ENCODE results near the gene HMGCL. TPM values are rescaled to one million over a fixed set of nuclear protein-coding genes. Genes with fewer than 3 reads are reported as not detected.

Gene HMGCL
- total RNA-seq, 1 donor from 2014 or later: 33.7 TPM

DNA sequence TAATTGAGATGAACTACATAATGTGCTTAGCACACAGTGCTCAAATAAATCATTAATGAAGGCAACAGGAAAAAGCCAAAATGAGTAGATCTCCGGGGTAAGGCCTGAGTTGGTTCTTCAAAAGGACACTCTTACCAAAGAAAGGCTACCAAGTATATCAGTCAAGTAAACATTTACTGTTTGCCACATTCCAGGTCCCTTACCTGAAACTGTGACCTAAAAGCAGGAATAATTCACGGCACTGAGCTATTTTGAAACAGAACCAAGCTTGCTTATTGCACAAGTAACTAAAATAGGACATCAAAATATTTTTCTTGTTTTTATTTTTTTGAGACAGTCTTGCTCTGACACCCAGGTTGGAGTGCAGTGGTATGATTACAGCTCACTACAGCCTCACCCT lies 49.0 kb downstream of the HMGCL start:
- Mint-ChIP-seq H3K4me3 (peak overlapping the region; percentile 17), H3K36me3 (peaks cover 6% of the 10 kb centered on the region), H3K4me1 (ENCODE audit: unreplicated experiment) (peaks cover 29% of the 10 kb centered on the region)

DNA sequence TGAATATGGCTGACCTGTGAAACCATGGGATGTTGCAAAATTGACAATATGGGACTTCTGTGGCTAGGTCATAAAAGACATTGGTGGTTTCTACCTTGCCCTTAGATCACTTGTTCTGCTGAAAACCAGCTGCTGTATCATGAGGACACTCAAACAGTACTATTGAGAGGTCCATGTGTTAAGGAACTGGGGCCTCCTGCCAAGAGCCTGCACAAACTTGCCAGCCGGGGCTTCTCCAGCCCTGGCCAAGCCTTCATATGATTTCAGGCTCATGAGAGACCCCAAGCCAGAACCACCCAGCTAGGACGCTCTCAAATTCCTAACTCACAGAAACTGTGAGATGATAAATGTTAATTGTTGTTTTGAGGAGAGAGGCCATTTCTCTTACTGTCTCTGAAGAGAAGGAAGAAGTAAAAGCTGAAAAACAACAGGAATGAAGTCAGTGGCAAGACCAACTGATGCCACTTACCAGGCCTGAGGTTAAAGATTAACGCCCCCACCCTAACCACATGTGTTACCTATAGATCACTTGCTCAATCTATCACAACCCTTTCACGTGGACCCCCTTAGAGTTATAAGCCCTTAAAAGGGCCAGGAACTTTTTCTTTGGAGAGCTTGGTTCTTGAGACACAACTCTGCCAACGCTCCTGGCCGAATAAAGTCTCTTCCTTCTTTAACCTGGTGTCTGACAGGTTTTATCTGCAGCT lies 50.9 kb downstream of the HMGCL start:
- TF ChIP-seq, protein P1, sequence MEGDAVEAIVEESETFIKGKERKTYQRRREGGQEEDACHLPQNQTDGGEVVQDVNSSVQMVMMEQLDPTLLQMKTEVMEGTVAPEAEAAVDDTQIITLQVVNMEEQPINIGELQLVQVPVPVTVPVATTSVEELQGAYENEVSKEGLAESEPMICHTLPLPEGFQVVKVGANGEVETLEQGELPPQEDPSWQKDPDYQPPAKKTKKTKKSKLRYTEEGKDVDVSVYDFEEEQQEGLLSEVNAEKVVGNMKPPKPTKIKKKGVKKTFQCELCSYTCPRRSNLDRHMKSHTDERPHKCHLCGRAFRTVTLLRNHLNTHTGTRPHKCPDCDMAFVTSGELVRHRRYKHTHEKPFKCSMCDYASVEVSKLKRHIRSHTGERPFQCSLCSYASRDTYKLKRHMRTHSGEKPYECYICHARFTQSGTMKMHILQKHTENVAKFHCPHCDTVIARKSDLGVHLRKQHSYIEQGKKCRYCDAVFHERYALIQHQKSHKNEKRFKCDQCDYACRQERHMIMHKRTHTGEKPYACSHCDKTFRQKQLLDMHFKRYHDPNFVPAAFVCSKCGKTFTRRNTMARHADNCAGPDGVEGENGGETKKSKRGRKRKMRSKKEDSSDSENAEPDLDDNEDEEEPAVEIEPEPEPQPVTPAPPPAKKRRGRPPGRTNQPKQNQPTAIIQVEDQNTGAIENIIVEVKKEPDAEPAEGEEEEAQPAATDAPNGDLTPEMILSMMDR (conservative IDR thresholded peaks at IDR 0.05): no peak
- no peaks in the 10 kb centered on the region for H3K27me3 Mint-ChIP-seq
- peak overlapping the region; percentile 63 for H3K27ac Mint-ChIP-seq
- DNase-seq (ENCODE audit: extremely low spot score, unreplicated experiment): no peak
- peaks cover 18% of the 10 kb centered on the region for H3K4me1 Mint-ChIP-seq (ENCODE audit: unreplicated experiment)
- no peaks in the 10 kb centered on the region for H3K9me3 Mint-ChIP-seq
- H3K36me3 Mint-ChIP-seq: no peaks in the 10 kb centered on the region
- H3K4me3 Mint-ChIP-seq: no peak overlapping the region

More for the DNA sequence above, 49.0 kb downstream of the HMGCL start:
- H3K27ac Mint-ChIP-seq: no peak overlapping the region
- no peaks in the 10 kb centered on the region for H3K27me3 Mint-ChIP-seq
- H3K9me3 Mint-ChIP-seq: no peaks in the 10 kb centered on the region
- no peak for DNase-seq (ENCODE audit: extremely low spot score, unreplicated experiment)
- TF ChIP-seq, protein P1 (conservative IDR thresholded peaks at IDR 0.05): no peak

DNA sequence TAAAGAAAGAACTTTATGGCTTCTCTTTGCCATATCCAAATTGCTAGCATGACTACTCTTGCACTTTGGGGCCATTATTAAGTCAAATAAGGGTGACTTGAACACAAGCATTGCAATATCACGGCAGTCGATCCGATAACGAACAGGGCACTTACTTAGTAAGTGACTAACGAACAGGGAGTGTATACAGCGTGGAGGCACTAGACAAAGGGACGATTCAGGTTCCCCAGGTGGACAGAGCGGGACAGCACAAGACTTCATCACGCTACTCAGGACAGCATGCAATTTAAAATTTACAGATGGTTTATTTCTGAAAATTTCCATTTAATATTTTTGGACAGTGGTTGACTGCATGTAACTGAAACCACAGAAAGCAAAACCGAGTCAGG lies 52.4 kb downstream of the HMGCL start:
- H3K4me1 Mint-ChIP-seq (ENCODE audit: unreplicated experiment): peaks cover 12% of the 10 kb centered on the region
- no peaks in the 10 kb centered on the region for H3K36me3 Mint-ChIP-seq
- H3K27me3 Mint-ChIP-seq: no peaks in the 10 kb centered on the region
- DNase-seq (ENCODE audit: extremely low spot score, unreplicated experiment): no peak
- H3K9me3 Mint-ChIP-seq: no peaks in the 10 kb centered on the region
- H3K27ac Mint-ChIP-seq: no peak overlapping the region
- no peak overlapping the region for H3K4me3 Mint-ChIP-seq
- TF ChIP-seq, protein P1 (conservative IDR thresholded peaks at IDR 0.05): no peak

DNA sequence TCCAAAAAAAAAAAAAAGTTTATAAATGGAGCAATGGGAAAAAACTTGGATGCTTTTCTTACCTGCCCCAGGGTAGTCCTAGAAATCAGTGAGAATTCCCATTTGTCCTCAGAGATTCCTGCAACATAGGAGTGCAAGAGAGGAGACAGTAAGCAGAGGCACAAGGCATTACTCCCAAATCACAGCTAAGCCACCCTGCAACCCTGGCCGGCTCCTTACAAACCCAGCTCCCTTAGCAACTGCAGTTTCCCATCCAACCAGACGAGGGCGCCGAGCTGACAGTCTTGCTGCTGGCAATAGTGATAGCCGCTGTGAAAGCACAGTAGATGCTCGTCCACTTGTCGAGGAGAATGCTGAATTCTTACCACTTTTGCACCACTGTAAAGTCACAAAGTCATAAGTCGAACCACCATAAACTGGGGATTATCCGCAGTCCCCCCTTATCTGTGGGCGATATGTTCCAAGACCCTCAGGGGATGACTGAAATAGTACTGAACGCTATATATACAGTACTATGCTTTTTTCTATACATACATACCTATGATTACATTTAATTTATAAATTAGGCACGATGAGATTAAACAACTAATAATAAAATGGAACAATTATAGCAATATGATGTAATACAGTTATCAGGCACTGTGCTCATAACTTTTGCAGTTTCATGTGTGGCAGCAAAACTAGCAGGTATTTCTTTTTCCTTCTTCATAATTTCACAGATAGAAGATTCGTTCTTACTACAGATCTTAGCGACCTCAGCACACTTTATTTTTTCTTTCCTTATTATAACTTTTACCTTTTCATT lies 53.0 kb downstream of the HMGCL start:
- H3K4me1 Mint-ChIP-seq (ENCODE audit: unreplicated experiment): peaks cover 8% of the 10 kb centered on the region
- TF ChIP-seq, protein P1 (conservative IDR thresholded peaks at IDR 0.05): peak; percentile 89
- H3K9me3 Mint-ChIP-seq: no peaks in the 10 kb centered on the region
- no peaks in the 10 kb centered on the region for H3K36me3 Mint-ChIP-seq
- no peaks in the 10 kb centered on the region for H3K27me3 Mint-ChIP-seq
- peak; percentile 87 for DNase-seq (ENCODE audit: extremely low spot score, unreplicated experiment)
- H3K4me3 Mint-ChIP-seq: no peak overlapping the region
- H3K27ac Mint-ChIP-seq: no peak overlapping the region

DNA sequence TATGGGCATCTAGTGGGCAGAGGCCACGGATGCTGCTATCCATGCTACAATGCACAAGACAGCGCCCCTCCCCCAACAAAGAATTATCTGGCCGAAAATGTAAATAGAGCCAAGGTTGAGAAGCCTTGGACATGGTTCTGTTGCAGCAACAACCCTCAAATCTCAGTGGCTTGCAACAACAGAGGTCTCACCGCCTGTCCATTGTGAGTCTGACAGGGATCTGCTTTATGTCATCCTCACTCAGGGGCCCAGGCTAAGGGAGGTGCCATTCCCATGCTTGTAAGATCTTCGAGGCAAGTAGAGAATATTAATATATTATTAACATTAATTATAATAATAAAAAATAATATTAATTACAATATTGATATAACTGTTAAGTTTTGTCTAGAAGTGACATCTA lies 56.5 kb downstream of the HMGCL start:
- Mint-ChIP-seq H3K4me1 (ENCODE audit: unreplicated experiment) (no peaks in the 10 kb centered on the region), H3K27me3 (no peaks in the 10 kb centered on the region), H3K9me3 (no peaks in the 10 kb centered on the region), H3K36me3 (no peaks in the 10 kb centered on the region), H3K27ac (no peak overlapping the region), H3K4me3 (no peak overlapping the region)
- DNase-seq (ENCODE audit: extremely low spot score, unreplicated experiment): no peak
- TF ChIP-seq, protein P1 (conservative IDR thresholded peaks at IDR 0.05): no peak

Measured in type B pancreatic cell (in vitro differentiated cells).